Measurements from ENCODE around the gene ADCY3.

GRCh38 chr2:24813691-24814137 is 106.3 kb downstream of the ADCY3 start:
- no peak for TF ChIP-seq CTCF (IDR thresholded peaks at IDR 0.05)
- no peak for TF ChIP-seq POLR2A (IDR thresholded peaks at IDR 0.05)

Data from esophagus squamous epithelium (tissue), 4 donors.